HFFc6 (cell line): ENCODE results near the gene PDIA5. TPM values are rescaled to one million over a fixed set of nuclear protein-coding genes. Genes with fewer than 3 reads are reported as not detected.

Source experiments
- DNase-seq: peaks from one replicate; pipeline ENCODE4 v3.0.0-alpha.2; 2018
- H3K27ac Mint-ChIP-seq: 2 replicates; pipeline ENCODE4 v1.8.0; 2020; ENCODE audit warnings: mild to moderate bottlenecking, mixed read lengths
- H3K27me3 Mint-ChIP-seq: 2 replicates; pipeline ENCODE4 v1.8.0; 2021; ENCODE audit warnings: mild to moderate bottlenecking, moderate library complexity, mixed read lengths; ENCODE audit not compliant: insufficient read depth
- H3K36me3 Mint-ChIP-seq: 2 replicates; pipeline ENCODE4 v1.8.0; 2021; ENCODE audit warnings: low read depth, mixed read lengths
- H3K4me1 Mint-ChIP-seq: 2 replicates; pipeline ENCODE4 v1.8.0; 2020; ENCODE audit warnings: low read depth, mixed read lengths
- H3K4me3 Mint-ChIP-seq: 2 replicates; pipeline ENCODE4 v1.8.0; 2020; ENCODE audit warnings: mild to moderate bottlenecking, moderate library complexity, mixed read lengths
- H3K9me3 Mint-ChIP-seq: 2 replicates; pipeline ENCODE4 v1.8.0; 2020; ENCODE audit warnings: mild to moderate bottlenecking, mixed read lengths
- total RNA-seq, 6 experiments: library from RNA; stranded (reverse); fragmentation: NEBNext Ultra II Directional; extraction: Animal tissue kit (Norgen Biotek cat#: 25700); gene quantifications; 2 replicates in 1 of 6; 3 replicates in 5 of 6; pipeline ENCODE4 v1.2.3, GENCODE V29; 2021
- TF ChIP-seq, protein P1 (sequence below): fragments of 200-600 bp; sonication (generic); IDR thresholded peaks from 2 replicates; pipeline ENCODE4 v1.5.0; 2021; ENCODE audit warnings: antibody characterized with exemption, mild to moderate bottlenecking

Gene PDIA5
- total RNA-seq, 6 experiments from 2014 or later = 30.7 to 49.0 (median 38.1) TPM

DNA sequence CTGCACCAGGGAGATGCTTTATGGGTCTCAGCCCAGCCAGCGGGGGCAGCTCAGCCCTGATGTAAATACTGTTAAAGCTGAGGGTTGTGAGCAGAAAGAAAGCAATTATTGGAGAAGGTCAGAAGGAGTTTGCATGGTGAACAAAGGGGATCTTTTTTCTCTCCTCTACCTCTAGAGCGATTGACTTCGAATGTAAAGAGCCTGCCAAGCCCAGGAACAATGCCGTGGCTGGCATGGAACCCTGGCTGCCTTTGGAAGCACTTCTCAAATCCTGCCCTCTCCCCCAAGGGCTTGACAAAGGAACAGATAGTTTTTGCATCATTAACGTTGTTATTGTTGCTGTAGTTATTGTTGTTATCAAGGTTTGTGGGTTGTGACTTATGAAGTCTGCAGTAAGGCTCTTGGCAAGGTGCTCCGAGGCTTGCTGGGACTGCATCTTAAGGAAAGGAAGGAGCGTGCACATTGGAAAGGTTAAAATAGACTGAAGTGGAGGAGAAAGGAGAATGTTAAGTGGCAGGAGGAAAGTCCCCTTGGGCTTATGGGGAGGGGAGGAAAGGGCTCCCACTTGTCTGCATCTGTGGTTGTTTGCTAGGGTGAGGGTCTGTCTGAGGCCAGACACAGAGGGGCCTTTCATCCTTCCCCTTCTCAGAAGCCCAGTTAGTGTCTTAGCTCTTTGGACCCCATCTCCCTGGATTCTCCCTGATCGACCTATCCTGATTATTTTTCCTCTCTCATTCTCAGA lies 16.7 kb downstream of the PDIA5 start:
- Mint-ChIP-seq H3K27me3 (peaks cover 2% of the 10 kb centered on the region), H3K27ac (no peak overlapping the region), H3K36me3 (peaks cover 10% of the 10 kb centered on the region), H3K4me1 (peaks cover 92% of the 10 kb centered on the region), H3K4me3 (no peak overlapping the region), H3K9me3 (no peaks in the 10 kb centered on the region)
- no peak for DNase-seq
- TF ChIP-seq, protein P1, sequence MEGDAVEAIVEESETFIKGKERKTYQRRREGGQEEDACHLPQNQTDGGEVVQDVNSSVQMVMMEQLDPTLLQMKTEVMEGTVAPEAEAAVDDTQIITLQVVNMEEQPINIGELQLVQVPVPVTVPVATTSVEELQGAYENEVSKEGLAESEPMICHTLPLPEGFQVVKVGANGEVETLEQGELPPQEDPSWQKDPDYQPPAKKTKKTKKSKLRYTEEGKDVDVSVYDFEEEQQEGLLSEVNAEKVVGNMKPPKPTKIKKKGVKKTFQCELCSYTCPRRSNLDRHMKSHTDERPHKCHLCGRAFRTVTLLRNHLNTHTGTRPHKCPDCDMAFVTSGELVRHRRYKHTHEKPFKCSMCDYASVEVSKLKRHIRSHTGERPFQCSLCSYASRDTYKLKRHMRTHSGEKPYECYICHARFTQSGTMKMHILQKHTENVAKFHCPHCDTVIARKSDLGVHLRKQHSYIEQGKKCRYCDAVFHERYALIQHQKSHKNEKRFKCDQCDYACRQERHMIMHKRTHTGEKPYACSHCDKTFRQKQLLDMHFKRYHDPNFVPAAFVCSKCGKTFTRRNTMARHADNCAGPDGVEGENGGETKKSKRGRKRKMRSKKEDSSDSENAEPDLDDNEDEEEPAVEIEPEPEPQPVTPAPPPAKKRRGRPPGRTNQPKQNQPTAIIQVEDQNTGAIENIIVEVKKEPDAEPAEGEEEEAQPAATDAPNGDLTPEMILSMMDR = no peak

DNA sequence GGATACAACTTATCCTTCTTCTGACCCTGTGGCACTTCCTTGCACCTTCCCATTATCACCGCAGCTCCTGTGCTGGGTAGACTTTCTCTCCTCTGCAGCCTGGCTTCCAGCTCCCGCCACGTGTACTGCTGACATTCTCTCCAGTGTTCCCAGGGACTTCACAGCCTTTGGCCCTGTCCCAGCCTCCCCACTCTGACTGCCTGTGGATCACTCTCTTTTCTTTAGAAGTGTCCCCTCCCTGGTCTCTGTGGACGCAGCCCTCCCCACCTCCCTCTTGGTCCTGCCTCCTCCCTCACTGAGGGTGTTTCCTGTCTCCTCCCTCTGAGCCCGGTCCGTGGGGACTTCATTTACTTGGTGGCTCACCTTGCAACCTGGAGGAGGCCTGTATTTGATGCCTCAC lies 17.4 kb downstream of the PDIA5 start:
- TF ChIP-seq, protein P1 = no peak
- no peak for DNase-seq
- Mint-ChIP-seq H3K4me1 (peaks cover 88% of the 10 kb centered on the region), H3K36me3 (peaks cover 10% of the 10 kb centered on the region), H3K27me3 (peaks cover 2% of the 10 kb centered on the region), H3K9me3 (no peaks in the 10 kb centered on the region), H3K4me3 (no peak overlapping the region), H3K27ac (no peak overlapping the region)

DNA sequence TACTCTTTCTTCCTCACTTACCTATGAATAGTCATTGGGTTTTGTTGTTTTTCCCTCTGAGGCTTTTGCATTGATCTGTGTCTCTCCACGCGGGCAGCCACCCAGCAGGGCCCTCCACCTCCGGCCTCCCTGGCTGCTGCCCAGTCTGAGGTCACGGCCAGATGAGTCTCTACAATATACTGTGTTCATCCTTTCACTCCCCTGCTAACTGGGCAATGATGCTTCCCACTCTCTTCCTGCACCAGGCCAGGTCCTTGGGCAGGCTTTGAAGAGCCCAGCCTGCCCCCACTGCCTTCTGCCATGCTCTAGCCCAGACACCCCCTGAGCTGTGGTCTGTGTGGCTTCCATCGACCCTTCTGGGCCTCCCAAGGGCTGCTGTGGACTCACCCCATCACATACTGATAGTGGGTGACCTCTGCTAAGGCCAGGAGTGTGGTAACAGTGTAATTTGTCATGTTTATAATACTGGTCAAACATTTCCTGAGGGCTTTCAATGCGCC lies 18.0 kb downstream of the PDIA5 start:
- Mint-ChIP-seq H3K27me3 (peaks cover 2% of the 10 kb centered on the region), H3K27ac (peak overlapping the region; percentile 16; the same call in 1 of the 2 replicates), H3K4me1 (peaks cover 82% of the 10 kb centered on the region), H3K36me3 (peaks cover 10% of the 10 kb centered on the region), H3K9me3 (no peaks in the 10 kb centered on the region), H3K4me3 (no peak overlapping the region)
- DNase-seq = no peak
- TF ChIP-seq, protein P1 = no peak

DNA sequence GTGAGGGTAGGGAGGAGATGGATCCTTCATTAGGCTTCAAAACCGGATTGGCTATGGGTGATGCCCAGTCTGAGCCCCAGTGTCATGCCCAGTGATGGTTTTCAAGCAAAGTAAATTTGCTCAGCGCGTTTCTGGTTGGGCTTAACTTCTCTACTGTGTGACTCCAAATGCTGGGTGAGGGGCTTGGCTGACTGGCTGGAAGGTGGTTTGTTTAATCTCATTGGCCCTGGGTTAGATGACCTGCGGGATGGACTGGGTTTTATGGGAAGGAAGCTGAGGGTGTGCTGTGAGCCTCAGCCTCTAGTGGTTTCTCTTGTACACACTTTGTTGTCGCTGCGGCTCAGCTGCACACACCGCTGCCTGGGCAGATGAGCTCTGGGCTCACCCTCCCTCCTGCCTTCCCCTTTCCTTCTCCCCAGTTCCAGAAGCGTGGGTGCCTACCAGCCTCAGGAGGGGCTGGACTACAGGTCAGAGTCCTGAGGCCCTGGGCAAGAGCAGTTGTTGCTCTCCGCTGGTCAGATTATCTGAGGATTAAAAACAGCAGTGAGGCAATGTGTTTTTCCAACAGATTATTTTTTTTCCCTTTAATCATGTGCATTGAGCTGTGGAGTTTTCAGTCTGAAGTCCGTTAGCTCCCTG lies 18.6 kb downstream of the PDIA5 start:
- H3K4me1 Mint-ChIP-seq = peaks cover 79% of the 10 kb centered on the region
- H3K27me3 Mint-ChIP-seq = peaks cover 2% of the 10 kb centered on the region
- no peak overlapping the region for H3K27ac Mint-ChIP-seq
- H3K36me3 Mint-ChIP-seq = peaks cover 10% of the 10 kb centered on the region
- DNase-seq = no peak
- TF ChIP-seq, protein P1 = no peak
- no peak overlapping the region for H3K4me3 Mint-ChIP-seq
- H3K9me3 Mint-ChIP-seq = no peaks in the 10 kb centered on the region

DNA sequence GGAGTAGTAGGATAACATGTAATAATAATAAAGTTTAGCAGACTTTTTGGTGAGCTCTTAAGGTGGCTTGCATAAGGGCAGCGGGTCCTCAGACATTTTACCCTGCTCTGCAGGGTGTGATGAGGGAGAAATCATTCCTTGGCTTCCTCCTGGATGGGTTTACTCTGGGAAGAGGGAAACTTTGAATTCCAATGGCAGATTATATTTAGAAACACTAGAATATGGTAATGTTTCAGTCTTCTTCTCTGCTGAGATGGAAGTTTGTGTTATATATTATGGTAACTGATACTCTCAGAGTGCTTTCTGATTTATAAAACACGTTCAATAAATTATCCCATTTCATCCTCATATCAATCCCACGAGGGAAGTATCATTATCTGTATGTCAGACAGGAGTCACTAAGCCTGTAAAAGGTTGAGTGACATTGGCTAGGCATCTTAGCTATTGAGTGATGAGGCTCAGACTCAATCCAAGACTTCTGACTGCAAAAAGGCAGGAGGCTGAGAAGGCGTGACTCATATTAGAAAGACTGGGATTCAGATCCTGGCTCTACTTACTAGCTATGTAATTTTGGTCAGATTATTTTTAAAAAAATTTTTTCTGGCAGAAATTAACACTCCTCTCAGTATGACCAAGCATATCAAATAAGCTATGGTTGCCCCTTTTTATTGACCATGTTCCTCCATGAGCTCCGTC lies 19.3 kb downstream of the PDIA5 start:
- Mint-ChIP-seq H3K4me1 (peaks cover 79% of the 10 kb centered on the region), H3K27ac (no peak overlapping the region), H3K27me3 (peaks cover 2% of the 10 kb centered on the region), H3K9me3 (no peaks in the 10 kb centered on the region), H3K36me3 (peaks cover 7% of the 10 kb centered on the region), H3K4me3 (no peak overlapping the region)
- TF ChIP-seq, protein P1 = no peak
- DNase-seq = no peak
